ENCODE data around the gene MLLT3. TPM values are rescaled to one million over a fixed set of nuclear protein-coding genes. Genes with fewer than 3 reads are reported as not detected.
"Not testable (repeated sequence)": the region's sequence is repeated elsewhere in the genome, so short reads cannot be mapped to it uniquely, and the experiment has no call there.

Gene MLLT3
- total RNA-seq, 4 donors from 2014 or later = 10.2 to 15.3 (median 14.5) TPM

DNA sequence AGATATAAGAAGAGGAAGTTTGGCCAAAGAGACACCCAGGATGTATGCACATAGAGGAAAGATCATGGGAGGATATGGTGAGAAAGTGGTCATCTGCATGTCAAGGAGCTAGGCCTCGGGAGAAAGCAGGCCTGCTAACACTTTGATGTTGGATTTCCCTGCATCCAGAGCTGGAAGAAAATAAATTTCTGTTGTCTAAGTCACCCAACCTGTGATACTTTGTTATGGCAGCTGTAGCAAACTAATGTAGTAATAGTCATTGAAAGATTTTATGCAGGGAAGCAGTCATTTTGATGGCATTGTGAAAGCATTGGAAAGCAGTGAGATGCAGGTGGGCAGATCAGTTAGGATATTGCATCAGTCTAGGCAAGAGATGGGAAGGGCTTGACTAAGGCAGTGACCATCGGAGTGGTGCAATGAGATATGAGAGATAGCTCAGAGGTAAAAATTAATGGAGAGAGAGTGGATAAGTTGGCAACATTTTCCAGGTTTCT is 37.2 kb upstream of the MLLT3 start:
- no peak overlapping the region for H3K4me3 ChIP-seq
- WGBS, 2 donors = 84% methylated on average over 2 of the region's 2 CpGs

DNA sequence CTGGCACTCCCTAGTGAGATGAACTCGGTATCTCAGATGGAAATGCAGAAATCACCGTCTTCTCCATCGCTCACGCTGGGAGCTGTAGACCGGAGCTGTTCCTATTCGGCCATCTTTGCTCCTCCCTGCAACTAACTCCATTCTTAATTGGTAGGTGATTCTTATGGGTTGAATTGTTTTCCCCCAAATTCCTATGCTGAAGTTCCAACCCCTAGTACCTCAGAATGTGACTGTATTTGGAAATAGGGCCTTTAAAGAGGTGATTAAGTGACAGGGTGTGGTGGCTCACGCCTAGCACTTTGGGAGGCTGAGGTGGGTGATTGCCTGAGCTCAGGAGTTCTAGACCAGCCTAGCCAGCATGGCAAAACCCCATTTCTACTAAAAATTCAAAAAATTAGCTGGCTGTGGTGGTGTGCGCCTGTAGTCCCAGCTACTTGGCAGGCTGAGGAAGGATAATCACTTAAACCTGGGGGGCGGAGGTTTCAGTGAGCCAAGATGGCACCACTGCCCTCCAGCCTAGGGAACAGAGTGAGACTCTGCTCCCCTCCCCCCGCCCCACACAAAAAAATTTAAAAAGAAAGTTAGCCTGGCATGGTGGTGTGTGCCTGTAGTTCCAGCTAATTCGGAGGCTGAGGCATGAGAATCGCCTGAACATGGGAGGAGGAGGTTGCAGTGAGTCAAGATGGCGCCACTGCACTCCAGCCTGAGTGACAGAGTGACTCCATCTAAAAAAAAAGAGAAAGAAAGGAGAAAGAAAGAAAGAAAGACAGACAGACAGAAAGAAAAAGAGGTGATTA is 36.6 kb upstream of the MLLT3 start:
- 78 to 81% methylated on average over 13 of the region's 13 CpGs for WGBS, 2 donors
- H3K4me1 ChIP-seq = no peaks in the 10 kb centered on the region
- H3K36me3 ChIP-seq = no peaks in the 10 kb centered on the region
- peaks cover 0 to 4% of the 10 kb centered on the region in 2 donors for H3K27me3 ChIP-seq
- DNase-seq (ENCODE audit: low spot score in 2 of 2) = no peak
- peak overlapping the region; percentile 13 to 49 (median 28) for H3K4me3 ChIP-seq
- no peak overlapping the region for H3K27ac ChIP-seq
- TF ChIP-seq, protein P1, sequence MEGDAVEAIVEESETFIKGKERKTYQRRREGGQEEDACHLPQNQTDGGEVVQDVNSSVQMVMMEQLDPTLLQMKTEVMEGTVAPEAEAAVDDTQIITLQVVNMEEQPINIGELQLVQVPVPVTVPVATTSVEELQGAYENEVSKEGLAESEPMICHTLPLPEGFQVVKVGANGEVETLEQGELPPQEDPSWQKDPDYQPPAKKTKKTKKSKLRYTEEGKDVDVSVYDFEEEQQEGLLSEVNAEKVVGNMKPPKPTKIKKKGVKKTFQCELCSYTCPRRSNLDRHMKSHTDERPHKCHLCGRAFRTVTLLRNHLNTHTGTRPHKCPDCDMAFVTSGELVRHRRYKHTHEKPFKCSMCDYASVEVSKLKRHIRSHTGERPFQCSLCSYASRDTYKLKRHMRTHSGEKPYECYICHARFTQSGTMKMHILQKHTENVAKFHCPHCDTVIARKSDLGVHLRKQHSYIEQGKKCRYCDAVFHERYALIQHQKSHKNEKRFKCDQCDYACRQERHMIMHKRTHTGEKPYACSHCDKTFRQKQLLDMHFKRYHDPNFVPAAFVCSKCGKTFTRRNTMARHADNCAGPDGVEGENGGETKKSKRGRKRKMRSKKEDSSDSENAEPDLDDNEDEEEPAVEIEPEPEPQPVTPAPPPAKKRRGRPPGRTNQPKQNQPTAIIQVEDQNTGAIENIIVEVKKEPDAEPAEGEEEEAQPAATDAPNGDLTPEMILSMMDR (IDR thresholded peaks at IDR 0.05) = no peak
- TF ChIP-seq POLR2A (IDR thresholded peaks at IDR 0.05) (no peak), EP300 (IDR thresholded peaks at IDR 0.05) (no peak)
- H3K9me3 ChIP-seq = no peaks in the 10 kb centered on the region

More for the DNA sequence above, 37.2 kb upstream of the MLLT3 start:
- Histone ChIP-seq H3K9me3 (no peaks in the 10 kb centered on the region), H3K27ac (no peak overlapping the region), H3K4me1 (no peaks in the 10 kb centered on the region), H3K36me3 (no peaks in the 10 kb centered on the region), H3K27me3 (peaks cover 0 to 4% of the 10 kb centered on the region in 2 donors)
- TF ChIP-seq EP300 (IDR thresholded peaks at IDR 0.05) (no peak), POLR2A (IDR thresholded peaks at IDR 0.05) (no peak)
- TF ChIP-seq, protein P1 (IDR thresholded peaks at IDR 0.05) = no peak
- no peak for DNase-seq (ENCODE audit: low spot score in 2 of 2)

GRCh38 chr9:20658246-20658667 is 36.0 kb upstream of the MLLT3 start:
- 57 to 63% methylated on average over 23 to 27 of the region's 27 CpGs for WGBS, 2 donors
- not testable (repeated sequence) for H3K27ac ChIP-seq; H3K36me3 ChIP-seq; H3K9me3 ChIP-seq; H3K4me1 ChIP-seq; DNase-seq (ENCODE audit: low spot score in 2 of 2); H3K27me3 ChIP-seq
- peak overlapping the region; percentile 13 to 49 (median 28) for H3K4me3 ChIP-seq

DNA sequence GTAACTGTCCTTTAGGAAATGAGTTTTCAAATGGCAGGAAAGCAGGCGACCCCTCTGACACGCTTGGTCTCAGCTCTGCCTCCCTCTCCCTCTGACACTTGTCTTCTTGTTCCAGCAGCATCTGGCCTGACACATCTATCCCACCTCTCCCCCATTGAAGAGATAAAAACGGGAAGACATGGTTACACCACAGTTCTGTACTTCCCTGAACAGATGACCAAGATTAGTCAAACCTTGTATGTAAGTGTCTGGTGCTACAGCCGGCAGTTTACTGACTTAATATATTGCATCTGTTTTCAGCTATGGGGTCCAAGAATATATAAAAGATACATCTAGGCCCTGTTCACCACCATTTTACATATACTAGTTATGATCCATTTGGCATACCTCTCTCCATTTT is 29.6 kb upstream of the MLLT3 start:
- no peak overlapping the region for H3K4me3 ChIP-seq
- H3K9me3 ChIP-seq = no peaks in the 10 kb centered on the region
- H3K27me3 ChIP-seq = no peaks in the 10 kb centered on the region
- no peak for TF ChIP-seq POLR2A (IDR thresholded peaks at IDR 0.05)
- TF ChIP-seq, protein P1 (IDR thresholded peaks at IDR 0.05) = no peak
- no peak for TF ChIP-seq EP300 (IDR thresholded peaks at IDR 0.05)
- WGBS, 2 donors = 67% methylated on average over 4 of the region's 4 CpGs
- H3K36me3 ChIP-seq = no peaks in the 10 kb centered on the region
- H3K27ac ChIP-seq = no peak overlapping the region
- H3K4me1 ChIP-seq = no peaks in the 10 kb centered on the region
- DNase-seq (ENCODE audit: low spot score in 2 of 2) = no peak

- TF ChIP-seq POLR2A (IDR thresholded peaks at IDR 0.05) = no peak
- no peak for TF ChIP-seq EP300 (IDR thresholded peaks at IDR 0.05)
- TF ChIP-seq, protein P1 (IDR thresholded peaks at IDR 0.05) = no peak
- H3K4me3 ChIP-seq = no peak overlapping the region
- WGBS, 2 donors = 89 to 93% methylated on average over 4 of the region's 4 CpGs
- DNase-seq (ENCODE audit: low spot score in 2 of 2) = no peak
- H3K4me1 ChIP-seq = no peaks in the 10 kb centered on the region
- no peaks in the 10 kb centered on the region for H3K27me3 ChIP-seq
- H3K9me3 ChIP-seq = no peaks in the 10 kb centered on the region
- no peaks in the 10 kb centered on the region for H3K36me3 ChIP-seq
- H3K27ac ChIP-seq = no peak overlapping the region
Observed at GRCh38 chr9:20650750-20651299, 28.5 kb upstream of the MLLT3 start.
